Activated CD8-positive, alpha-beta memory T cell treated with anti-CD3 and anti-CD28 coated beads, Interleukin-2, amount 50 U/mL, for 24 hours (primary cell): ENCODE data around the gene GLIPR2.

ENCODE experiments used
- DNase-seq: peaks from one replicate; pipeline ENCODE4 v3.0.0-alpha.2; 2020; ENCODE audit errors: extremely low read depth

Gene GLIPR2

GRCh38 chr9:36194326-36195000, 57.9 kb downstream of the GLIPR2 start:
- no peak for DNase-seq

GRCh38 chr9:36204906-36205547, 68.5 kb downstream of the GLIPR2 start:
- DNase-seq, result no peak

DNA sequence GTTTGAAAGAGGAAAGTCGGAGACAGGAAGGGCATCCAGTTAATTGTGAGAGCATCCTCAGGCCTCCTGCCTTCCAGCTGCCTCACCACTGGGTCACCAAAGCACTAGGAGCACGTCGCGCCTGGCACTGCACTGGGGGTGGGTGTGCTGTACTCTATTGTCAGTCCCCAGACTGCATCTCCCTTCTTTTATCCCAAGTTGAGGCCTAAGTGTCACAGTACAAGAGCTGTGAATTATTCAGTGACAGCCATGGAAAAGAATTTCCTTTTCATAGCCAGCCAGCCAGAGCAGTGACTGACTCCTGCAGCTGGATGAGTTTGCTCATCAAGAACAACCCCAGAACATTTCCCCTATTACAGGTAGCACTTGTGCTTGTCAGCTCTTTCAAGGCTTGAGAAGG, 70.5 kb downstream of the GLIPR2 start:
- no peak for DNase-seq

DNA sequence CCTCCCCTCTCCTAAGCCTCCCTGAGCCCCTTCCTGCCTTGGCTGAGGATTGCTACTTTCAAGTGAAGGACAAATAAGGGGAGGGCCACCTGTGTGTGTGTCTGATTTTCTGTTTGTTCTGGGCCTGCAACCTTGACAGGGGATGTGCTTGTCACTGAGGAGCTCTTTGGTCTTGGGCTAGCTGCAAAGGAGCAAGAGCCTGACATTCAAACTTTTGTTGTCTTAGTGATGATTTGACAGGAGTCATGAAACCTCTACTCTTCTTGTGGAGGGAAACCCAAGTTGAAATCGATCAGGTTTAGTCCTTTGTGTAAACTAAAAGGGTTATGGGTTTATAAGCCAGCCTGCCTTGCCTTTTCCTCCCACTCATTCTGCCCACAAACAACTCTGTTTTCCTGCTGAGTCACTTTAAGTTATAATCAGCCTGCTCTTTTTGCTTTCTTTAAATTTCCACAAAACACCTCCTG, 71.0 kb downstream of the GLIPR2 start:
- DNase-seq, result no peak

- DNase-seq, result no peak
Measured at GRCh38 chr9:36208521-36209253, 72.2 kb downstream of the GLIPR2 start.

- DNase-seq, result no peak
Measured at GRCh38 chr9:36210722-36211121, 74.2 kb downstream of the GLIPR2 start.

DNA sequence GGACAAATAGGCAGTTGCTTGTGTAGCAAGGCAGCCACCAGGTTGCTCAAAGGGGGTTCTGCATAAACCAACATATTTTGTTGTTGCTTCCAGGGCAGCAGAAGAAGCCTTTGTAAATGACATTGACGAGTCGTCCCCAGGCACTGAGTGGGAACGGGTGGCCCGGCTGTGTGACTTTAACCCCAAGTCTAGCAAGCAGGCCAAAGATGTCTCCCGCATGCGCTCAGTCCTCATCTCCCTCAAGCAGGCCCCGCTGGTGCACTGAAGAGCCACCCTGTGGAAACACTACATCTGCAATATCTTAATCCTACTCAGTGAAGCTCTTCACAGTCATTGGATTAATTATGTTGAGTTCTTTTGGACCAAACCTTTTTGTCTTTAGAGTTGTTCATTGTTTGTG, 75.0 kb downstream of the GLIPR2 start:
- no peak for DNase-seq

DNA sequence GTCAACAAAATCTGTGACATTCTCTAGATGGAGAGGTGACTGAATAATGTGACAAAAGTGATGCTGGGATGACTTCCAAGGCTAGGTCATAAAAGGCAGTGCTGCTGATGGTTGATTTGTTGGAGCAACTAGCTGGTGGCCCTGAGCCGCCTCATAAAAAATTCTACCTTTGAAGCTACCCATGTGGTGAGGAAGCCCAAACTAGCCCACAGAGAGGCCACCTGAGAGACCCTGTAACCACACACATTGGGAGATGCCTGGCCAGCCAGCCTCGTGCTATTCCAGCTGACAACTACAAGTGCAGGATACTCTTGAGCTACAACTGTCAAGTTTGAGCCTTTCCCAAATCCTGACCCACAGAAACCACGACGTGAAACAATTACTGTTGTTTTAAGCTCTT, 76.9 kb downstream of the GLIPR2 start:
- no peak for DNase-seq
